NCI-H446 treated with DMSO at 0.1 percent for 48 hours (cell line): ENCODE results near the gene UTP15.

ENCODE experiments used
- DNase-seq: peaks from one replicate; lab custom pipeline; 2025; lab: John Stamatoyannopoulos, UW

Gene UTP15

GRCh38 chr5:73623060-73623459 lies 57.5 kb downstream of the UTP15 start:
- no peak for DNase-seq

DNA sequence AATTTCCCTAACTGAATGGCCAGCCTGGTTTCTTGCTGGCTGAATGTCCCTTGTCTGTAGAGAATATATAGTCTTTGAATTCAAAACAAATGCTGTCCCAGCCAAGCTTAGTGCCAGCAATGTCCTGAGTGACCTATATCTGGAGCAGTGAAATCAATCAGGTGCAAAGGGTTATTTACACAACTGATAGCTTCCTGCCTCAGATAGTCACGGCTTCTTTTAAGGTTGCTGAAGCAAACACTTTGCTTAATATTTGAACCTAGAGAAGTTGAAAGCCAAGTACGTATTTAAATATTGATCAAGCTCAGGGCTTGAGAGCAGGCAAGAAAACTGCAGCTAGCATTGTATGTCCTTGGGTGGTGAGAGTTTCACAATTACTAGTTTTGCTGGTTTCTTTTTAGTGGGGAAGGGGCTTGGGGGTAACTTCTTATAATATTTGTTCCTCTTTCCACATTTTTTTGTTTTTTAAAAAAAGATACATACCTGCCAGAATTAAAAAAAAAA lies 58.4 kb downstream of the UTP15 start:
- DNase-seq: no peak

DNA sequence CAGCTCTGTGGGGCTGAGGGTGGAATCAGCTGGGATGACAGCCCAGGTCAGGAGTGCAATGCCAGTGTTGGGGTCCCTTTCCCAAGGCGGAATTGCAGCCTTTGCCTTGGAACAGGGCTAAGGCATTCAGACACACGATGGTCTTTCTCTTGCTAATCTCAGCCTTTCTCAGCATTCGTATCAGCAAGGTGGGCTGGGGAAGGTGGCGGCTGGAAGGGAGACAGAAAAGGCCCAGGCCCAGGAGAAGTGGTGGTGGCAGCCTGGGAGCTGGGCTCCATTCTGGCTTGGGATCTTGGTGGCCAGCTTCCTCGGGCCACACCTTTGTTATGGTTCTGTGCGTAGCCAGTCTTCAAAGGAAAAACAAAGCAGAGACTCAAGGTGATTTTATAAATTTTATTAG lies 59.3 kb downstream of the UTP15 start:
- DNase-seq: no peak

GRCh38 chr5:73625372-73625943 lies 59.9 kb downstream of the UTP15 start:
- DNase-seq: peak; percentile 25

GRCh38 chr5:73625944-73626811 lies 60.6 kb downstream of the UTP15 start, which contains the start of gene ARHGEF28:
Gene ARHGEF28 (plus strand): TSS chr5:73626196. CDS start chr5:73684852, 58,656 bp downstream.
- peak; percentile 35 for DNase-seq

DNA sequence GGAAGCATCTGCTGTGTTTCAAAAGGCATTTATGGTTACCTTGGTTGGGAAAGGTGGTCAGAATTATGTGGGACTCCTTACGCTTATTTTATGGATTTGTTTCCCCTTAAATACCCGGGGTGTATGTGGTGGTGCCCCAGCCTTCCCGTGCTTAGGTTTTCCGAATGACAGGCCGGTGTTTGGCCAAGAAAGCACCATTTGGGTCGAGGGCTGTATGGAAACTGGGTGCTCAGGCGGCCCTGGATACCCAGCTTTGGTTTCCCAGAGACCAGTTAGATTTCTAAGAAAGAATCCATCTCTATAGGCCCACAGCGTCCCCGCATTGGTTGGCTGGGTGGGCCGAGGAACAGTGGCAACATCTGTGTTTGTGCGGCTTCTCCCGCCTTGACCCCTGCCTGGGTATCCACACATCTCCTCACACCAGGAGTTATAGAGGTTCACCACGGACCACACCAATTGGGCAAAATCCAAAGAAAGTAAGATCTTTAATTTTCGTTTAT lies 61.3 kb downstream of the UTP15 start:
- DNase-seq: no peak

DNA sequence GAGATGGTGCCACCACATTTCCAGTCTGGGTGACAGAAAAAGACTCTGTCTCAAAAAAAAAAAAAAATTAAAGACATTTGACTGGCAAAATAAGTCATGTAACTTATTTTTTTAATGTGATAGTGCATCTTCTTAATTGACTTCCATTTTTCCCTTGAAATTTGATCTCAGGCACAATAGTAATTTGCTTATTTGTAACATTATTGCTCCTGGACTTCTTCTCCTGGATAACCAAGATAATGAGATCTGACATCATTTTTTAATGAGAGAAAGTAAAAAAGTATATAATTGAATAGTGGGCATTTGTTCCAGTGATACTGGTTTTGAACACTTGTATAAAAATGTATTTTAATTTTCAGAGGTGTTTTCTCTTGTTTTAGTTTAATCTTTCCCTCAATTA lies 63.9 kb downstream of the UTP15 start:
- no peak for DNase-seq

GRCh38 chr5:73630765-73631164 lies 65.2 kb downstream of the UTP15 start:
- no peak for DNase-seq

DNA sequence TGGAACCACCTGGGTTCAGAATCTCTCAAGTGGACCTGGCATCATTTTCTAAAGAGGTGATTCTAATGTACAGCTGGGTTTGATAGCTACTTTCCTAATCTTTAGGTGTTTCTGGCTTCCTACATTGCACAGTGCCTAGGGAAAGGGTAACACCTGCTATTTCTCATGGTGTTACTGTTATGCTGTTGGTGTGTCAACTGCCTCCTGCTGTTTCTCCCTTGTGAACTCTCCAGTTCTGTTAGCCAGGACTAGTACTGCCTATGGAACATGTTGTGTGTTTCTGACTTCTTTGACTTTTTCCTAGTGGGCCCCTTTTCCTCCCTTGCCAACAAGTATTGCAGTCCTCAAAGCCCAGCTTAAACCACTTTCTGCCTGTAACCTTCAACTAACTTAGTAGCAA lies 66.0 kb downstream of the UTP15 start:
- DNase-seq: no peak
